ENCODE data around the gene CCSER1. TPM values are rescaled to one million over a fixed set of nuclear protein-coding genes. Genes with fewer than 3 reads are reported as not detected.

The CCSER1 gene
- polyA plus RNA-seq, 3 donors, result 0.09 to 0.75 (median 0.13) TPM

- H3K4me2 ChIP-seq (replicated peaks; ENCODE audit: extremely low read depth, low read length, poor library complexity, severe bottlenecking), result no peak overlapping the region
- no peaks in the 10 kb centered on the region for H3K9me3 ChIP-seq (replicated peaks in 1 of 2; ENCODE audit: control insufficient read depth in 1 of 2, insufficient read depth in 1 of 2, low read length in 2 of 2)
- no peak for TF ChIP-seq CTCF (IDR thresholded peaks at IDR 0.05)
- H3K36me3 ChIP-seq (replicated peaks in 1 of 2; ENCODE audit: control insufficient read depth in 1 of 2, insufficient read depth in 2 of 2, low read length in 2 of 2), result no peaks in the 10 kb centered on the region
- H3K79me2 ChIP-seq (ENCODE audit: insufficient read depth, low read length), result no peaks in the 10 kb centered on the region
- Mint-ChIP-seq H3K4me1 (no peaks in the 10 kb centered on the region), H3K27me3 (ENCODE audit: low read depth in 3 of 3) (peaks cover 0 to 2% (median 0%) of the 10 kb centered on the region in 3 donors), H3K36me3 (no peaks in the 10 kb centered on the region), H3K4me3 (no peak overlapping the region), H3K27ac (no peak overlapping the region), H3K9me3 (peaks cover 0 to 5% (median 2%) of the 10 kb centered on the region in 7 donors)
- no peaks in the 10 kb centered on the region for H4K20me1 ChIP-seq (ENCODE audit: insufficient read depth, low read length)
- no peaks in the 10 kb centered on the region for H3K4me1 ChIP-seq (ENCODE audit: control insufficient read depth in 1 of 2, insufficient read depth in 2 of 2, low read length in 2 of 2)
- H3K27me3 ChIP-seq (ENCODE audit: control insufficient read depth in 2 of 2, insufficient read depth in 2 of 2, low read length in 2 of 2), result no peaks in the 10 kb centered on the region
- H3K9ac ChIP-seq (ENCODE audit: insufficient read depth, low read length, poor library complexity, severe bottlenecking), result no peak overlapping the region
- no peak for DNase-seq
- intact Hi-C loops (cut with micrococcal nuclease), result no loop called here
- no peak overlapping the region for H2AFZ ChIP-seq (ENCODE audit: insufficient read depth, low read depth, low read length, poor library complexity, severe bottlenecking)
- H3K4me3 ChIP-seq (replicated peaks in 1 of 3; ENCODE audit: low read depth in 2 of 3, low read length in 3 of 3), result no peak overlapping the region
- 100% methylated on average over 1 of the region's 3 CpGs for WGBS (ENCODE audit: insufficient coverage)
- no peak overlapping the region for H3K27ac ChIP-seq (ENCODE audit: low read depth in 1 of 2, low read length in 2 of 2)
Measured at GRCh38 chr4:91298156-91298700, 1171.0 kb downstream of the CCSER1 start.

GRCh38 chr4:91298824-91299223, 1171.6 kb downstream of the CCSER1 start:
- Histone ChIP-seq H3K4me1 (ENCODE audit: control insufficient read depth in 1 of 2, insufficient read depth in 2 of 2, low read length in 2 of 2) (no peaks in the 10 kb centered on the region), H3K4me3 (replicated peaks in 1 of 3; ENCODE audit: low read depth in 2 of 3, low read length in 3 of 3) (no peak overlapping the region), H3K79me2 (ENCODE audit: insufficient read depth, low read length) (no peaks in the 10 kb centered on the region), H3K9me3 (replicated peaks in 1 of 2; ENCODE audit: control insufficient read depth in 1 of 2, insufficient read depth in 1 of 2, low read length in 2 of 2) (no peaks in the 10 kb centered on the region), H3K27ac (ENCODE audit: low read depth in 1 of 2, low read length in 2 of 2) (no peak overlapping the region), H3K27me3 (ENCODE audit: control insufficient read depth in 2 of 2, insufficient read depth in 2 of 2, low read length in 2 of 2) (no peaks in the 10 kb centered on the region), H3K9ac (ENCODE audit: insufficient read depth, low read length, poor library complexity, severe bottlenecking) (no peak overlapping the region), H2AFZ (ENCODE audit: insufficient read depth, low read depth, low read length, poor library complexity, severe bottlenecking) (no peak overlapping the region), H3K4me2 (replicated peaks; ENCODE audit: extremely low read depth, low read length, poor library complexity, severe bottlenecking) (no peak overlapping the region), H3K36me3 (replicated peaks in 1 of 2; ENCODE audit: control insufficient read depth in 1 of 2, insufficient read depth in 2 of 2, low read length in 2 of 2) (no peaks in the 10 kb centered on the region), H4K20me1 (ENCODE audit: insufficient read depth, low read length) (no peaks in the 10 kb centered on the region)
- no peak overlapping the region for H3K4me3 Mint-ChIP-seq
- intact Hi-C loops (cut with micrococcal nuclease), result no loop called here
- no peaks in the 10 kb centered on the region for H3K4me1 Mint-ChIP-seq
- WGBS (ENCODE audit: insufficient coverage), result no CpG with 5 or more reads among the region's 1 CpG
- H3K27ac Mint-ChIP-seq, result no peak overlapping the region
- DNase-seq, result no peak
- peaks cover 0 to 5% (median 2%) of the 10 kb centered on the region in 7 donors for H3K9me3 Mint-ChIP-seq
- no peak for TF ChIP-seq CTCF (IDR thresholded peaks at IDR 0.05)
- H3K27me3 Mint-ChIP-seq (ENCODE audit: low read depth in 3 of 3), result peaks cover 0 to 2% (median 0%) of the 10 kb centered on the region in 3 donors
- H3K36me3 Mint-ChIP-seq, result no peaks in the 10 kb centered on the region

All from CD14-positive monocyte (primary cell).